OCI-LY1 (cell line): ENCODE data around the gene RHOB.

Experiments
- H2AFZ ChIP-seq: fragments of 200-600 bp; sonication (generic), shearing (Covaris generic); 2 replicates; pipeline ENCODE4 v1.6.0; 2014; ENCODE audit warnings: antibody characterized with exemption, mild to moderate bottlenecking, low read length
- H3F3A ChIP-seq: fragments of 200-600 bp; sonication (generic), shearing (Covaris generic); 2 replicates; pipeline ENCODE4 v1.6.0; 2014; ENCODE audit warnings: mild to moderate bottlenecking, antibody characterized with exemption, low read length, moderate library complexity; ENCODE audit not compliant: insufficient read depth
- H3K27ac ChIP-seq: fragments of 200-600 bp; sonication (generic); 2 replicates; pipeline ENCODE4 v1.5.1; 2014; ENCODE audit warnings: low read length, mixed run types, mild to moderate bottlenecking, low read depth; ENCODE audit not compliant: poor library complexity, severe bottlenecking
- H3K27me3 ChIP-seq: fragments of 200-600 bp; sonication (generic); 2 replicates; pipeline ENCODE4 v1.6.0; 2014; ENCODE audit warnings: antibody characterized with exemption, mild to moderate bottlenecking, low read length, moderate library complexity; ENCODE audit not compliant: insufficient read depth
- H3K36me3 ChIP-seq: fragments of 200-600 bp; sonication (generic); 2 replicates; pipeline ENCODE4 v1.6.1; 2014; ENCODE audit warnings: mild to moderate bottlenecking, antibody characterized with exemption, low read length, moderate library complexity, mixed read lengths; ENCODE audit not compliant: insufficient read depth
- H3K4me1 ChIP-seq: fragments of 200-600 bp; sonication (generic); 2 replicates; pipeline ENCODE4 v1.5.1; 2014; ENCODE audit warnings: mild to moderate bottlenecking, low read length, moderate library complexity; ENCODE audit not compliant: insufficient read depth, severe bottlenecking
- H3K4me2 ChIP-seq: fragments of 200-600 bp; sonication (generic), shearing (Covaris generic); 2 replicates; pipeline ENCODE4 v1.6.1; 2014; ENCODE audit warnings: low read length
- H3K4me3 ChIP-seq: fragments of 200-600 bp; sonication (generic); 2 replicates; pipeline ENCODE4 v1.5.1; 2014; ENCODE audit warnings: low read length, low read depth, mild to moderate bottlenecking, mixed read lengths; ENCODE audit not compliant: poor library complexity, severe bottlenecking
- H3K79me2 ChIP-seq: fragments of 200-600 bp; shearing (Covaris generic); 2 replicates; pipeline ENCODE4 v1.6.1; 2016; ENCODE audit warnings: mixed run types, low read length, mixed read lengths; ENCODE audit not compliant: insufficient read depth
- H3K9ac ChIP-seq: fragments of 200-600 bp; sonication (generic), shearing (Covaris generic); 2 replicates; pipeline ENCODE4 v1.6.1; 2014; ENCODE audit warnings: mild to moderate bottlenecking, low read length, mixed read lengths
- H3K9me2 ChIP-seq: fragments of 200-600 bp; sonication (generic), shearing (Covaris generic); 2 replicates; pipeline ENCODE4 v1.6.1; 2014; ENCODE audit warnings: low read depth, mild to moderate bottlenecking, low read length, mixed read lengths
- H3K9me3 ChIP-seq: fragments of 200-600 bp; shearing (Covaris generic); 2 replicates; pipeline ENCODE4 v1.6.1; 2014; ENCODE audit warnings: low read length, mixed read lengths
- H4K20me1 ChIP-seq: fragments of 200-600 bp; sonication (generic), shearing (Covaris generic); 2 replicates; pipeline ENCODE4 v1.6.0; 2016; ENCODE audit warnings: mild to moderate bottlenecking, low read length; ENCODE audit not compliant: insufficient read depth
- EZH2 ChIP-seq: fragments of 200-600 bp; sonication (generic), shearing (Covaris generic); IDR thresholded peaks from 2 replicates; pipeline ENCODE4 v1.8.0; 2017; ENCODE audit warnings: borderline replicate concordance, mixed run types, mild to moderate bottlenecking, antibody characterized with exemption, low read length, moderate library complexity, mixed read lengths
- TF ChIP-seq, protein P1 (sequence below): fragments of 200-600 bp; sonication (generic), shearing (Covaris generic); IDR thresholded peaks from 2 replicates; pipeline ENCODE4 v1.5.1; 2017; ENCODE audit warnings: mild to moderate bottlenecking, antibody characterized with exemption, low read length, moderate library complexity, mixed read lengths

RHOB gene

DNA sequence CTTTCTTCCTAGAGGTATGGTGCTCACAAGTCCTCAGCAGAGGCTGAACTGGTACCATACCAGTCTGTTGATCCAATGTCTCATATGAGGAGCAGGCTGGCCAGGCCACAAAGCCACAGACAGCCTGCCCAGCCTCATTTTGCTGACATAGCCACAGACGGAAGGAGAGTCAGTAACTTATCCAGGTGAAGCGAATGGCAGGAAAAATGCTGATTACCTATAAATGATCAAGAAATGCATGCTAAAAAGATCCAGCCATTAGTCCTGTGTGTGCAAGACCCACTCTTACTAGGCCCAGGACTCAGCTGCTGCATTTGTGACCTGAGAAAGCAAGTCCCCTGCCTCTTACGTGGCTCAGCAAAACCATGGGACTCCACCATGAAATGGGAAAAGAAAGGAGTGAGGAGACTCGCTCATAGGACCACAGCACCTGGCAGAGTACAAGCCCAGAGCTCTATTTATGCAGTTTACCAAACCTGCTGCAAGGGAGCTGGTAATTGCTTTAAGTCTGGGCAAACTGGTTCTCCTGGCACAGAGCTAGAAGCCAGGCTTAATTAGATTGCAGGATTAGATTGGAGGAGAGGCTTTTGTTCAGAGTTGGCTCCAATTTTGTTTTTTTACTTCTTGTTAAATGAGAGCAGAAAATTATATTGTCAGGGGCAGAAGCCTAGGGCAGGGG is 19.0 kb downstream of the RHOB start:
- no peaks in the 10 kb centered on the region for H4K20me1 ChIP-seq
- H3K4me3 ChIP-seq: no peak overlapping the region
- no peaks in the 10 kb centered on the region for H3K79me2 ChIP-seq
- H3K9me3 ChIP-seq: no peaks in the 10 kb centered on the region
- H3K27ac ChIP-seq: no peak overlapping the region
- peaks cover 3% of the 10 kb centered on the region; the same call in 1 of the 2 replicates for H3K27me3 ChIP-seq
- no peaks in the 10 kb centered on the region for H3F3A ChIP-seq
- H3K4me1 ChIP-seq: no peaks in the 10 kb centered on the region
- no peaks in the 10 kb centered on the region for H3K36me3 ChIP-seq
- no peak for TF ChIP-seq EZH2
- TF ChIP-seq, protein P1, sequence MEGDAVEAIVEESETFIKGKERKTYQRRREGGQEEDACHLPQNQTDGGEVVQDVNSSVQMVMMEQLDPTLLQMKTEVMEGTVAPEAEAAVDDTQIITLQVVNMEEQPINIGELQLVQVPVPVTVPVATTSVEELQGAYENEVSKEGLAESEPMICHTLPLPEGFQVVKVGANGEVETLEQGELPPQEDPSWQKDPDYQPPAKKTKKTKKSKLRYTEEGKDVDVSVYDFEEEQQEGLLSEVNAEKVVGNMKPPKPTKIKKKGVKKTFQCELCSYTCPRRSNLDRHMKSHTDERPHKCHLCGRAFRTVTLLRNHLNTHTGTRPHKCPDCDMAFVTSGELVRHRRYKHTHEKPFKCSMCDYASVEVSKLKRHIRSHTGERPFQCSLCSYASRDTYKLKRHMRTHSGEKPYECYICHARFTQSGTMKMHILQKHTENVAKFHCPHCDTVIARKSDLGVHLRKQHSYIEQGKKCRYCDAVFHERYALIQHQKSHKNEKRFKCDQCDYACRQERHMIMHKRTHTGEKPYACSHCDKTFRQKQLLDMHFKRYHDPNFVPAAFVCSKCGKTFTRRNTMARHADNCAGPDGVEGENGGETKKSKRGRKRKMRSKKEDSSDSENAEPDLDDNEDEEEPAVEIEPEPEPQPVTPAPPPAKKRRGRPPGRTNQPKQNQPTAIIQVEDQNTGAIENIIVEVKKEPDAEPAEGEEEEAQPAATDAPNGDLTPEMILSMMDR: no peak
- H3K9ac ChIP-seq: no peak overlapping the region
- H2AFZ ChIP-seq: no peak overlapping the region
- no peaks in the 10 kb centered on the region for H3K9me2 ChIP-seq
- H3K4me2 ChIP-seq: no peak overlapping the region

DNA sequence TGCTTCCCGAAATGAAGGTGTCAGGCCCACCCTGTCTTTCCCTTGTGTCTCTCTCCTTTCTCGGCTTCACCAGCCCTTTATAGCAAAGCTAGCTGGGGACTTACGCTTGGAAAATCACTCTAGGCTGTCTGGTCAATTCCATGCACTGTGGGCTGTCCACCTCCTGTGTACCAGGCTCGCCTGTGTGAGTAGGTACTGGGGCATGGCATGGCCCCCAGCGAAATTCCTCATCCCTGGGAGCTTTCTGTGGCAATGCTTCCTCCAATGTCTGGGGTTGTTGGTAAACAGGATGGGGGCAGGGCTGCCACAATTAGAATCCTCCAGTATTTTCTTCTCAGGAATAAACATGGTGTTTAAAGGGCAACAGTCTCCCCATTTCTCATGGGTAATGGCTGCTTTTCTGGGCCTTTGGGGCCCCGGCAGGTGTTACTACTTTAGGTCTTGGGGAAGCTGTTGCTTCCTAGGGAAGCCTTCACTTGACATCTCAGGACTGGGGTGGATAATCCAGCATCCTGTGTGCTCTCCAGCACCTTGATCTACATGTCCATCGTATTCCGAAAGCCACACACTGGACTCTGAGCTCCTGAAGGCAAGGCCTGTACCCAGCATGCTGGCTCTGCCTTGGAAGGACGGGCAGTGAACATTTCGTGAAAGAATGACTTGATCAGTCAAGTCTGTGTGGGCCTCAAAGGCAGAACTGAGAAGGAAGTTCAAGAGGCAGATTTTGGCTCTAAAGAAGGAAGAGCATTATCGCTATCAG is 21.1 kb downstream of the RHOB start:
- Histone ChIP-seq H4K20me1 (no peaks in the 10 kb centered on the region), H3K27ac (no peak overlapping the region), H3K79me2 (no peaks in the 10 kb centered on the region), H3K36me3 (no peaks in the 10 kb centered on the region), H3F3A (no peaks in the 10 kb centered on the region), H3K4me3 (no peak overlapping the region), H3K4me1 (no peaks in the 10 kb centered on the region), H2AFZ (no peak overlapping the region), H3K4me2 (no peak overlapping the region), H3K9me3 (no peaks in the 10 kb centered on the region), H3K9me2 (no peaks in the 10 kb centered on the region), H3K27me3 (peaks cover 3% of the 10 kb centered on the region; the same call in 1 of the 2 replicates), H3K9ac (no peak overlapping the region)
- no peak for TF ChIP-seq EZH2
- TF ChIP-seq, protein P1: no peak

DNA sequence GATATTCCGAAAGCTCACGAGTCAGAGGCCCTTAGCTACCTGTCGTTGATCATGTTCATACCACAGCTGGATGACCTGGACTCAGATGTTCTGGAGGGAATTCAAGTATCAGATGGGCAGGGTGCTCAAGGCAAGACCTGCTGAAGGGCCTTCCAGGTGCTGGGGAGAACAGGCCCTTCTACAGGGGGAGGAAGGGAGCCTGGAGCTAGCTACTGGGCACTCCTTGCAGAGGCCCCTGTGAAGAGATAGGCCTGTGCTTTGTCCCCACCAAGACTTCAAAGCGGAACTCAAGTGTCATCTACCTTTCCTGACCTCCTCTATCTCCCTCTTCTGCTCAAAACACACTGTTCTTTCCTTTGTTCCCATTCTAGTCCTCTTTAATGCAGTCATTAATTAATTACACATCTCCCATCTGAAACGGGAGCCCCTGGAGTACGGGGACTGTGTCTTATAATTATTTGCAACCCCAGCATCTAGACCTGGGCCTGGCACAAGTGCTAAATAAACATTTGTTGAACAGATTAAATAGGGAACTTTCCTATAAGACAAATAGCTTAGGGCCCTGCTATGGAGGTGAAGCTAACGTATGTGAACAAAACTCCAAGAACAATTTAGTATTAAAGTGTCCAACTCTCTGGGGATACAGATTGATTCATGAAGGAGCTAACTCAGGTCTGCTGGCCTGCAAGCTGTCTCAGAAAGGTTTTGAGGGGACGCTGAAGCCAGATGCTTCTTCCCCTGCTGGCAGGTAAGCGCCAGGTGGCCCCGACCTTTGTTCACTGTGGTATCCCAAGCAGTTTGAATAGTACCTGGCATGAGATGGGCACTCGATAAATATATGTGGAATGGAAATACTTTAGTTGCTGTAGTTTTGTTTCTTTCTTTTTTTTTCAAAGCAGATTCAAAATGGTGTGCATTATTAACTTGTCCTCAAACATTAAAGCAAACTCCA is 22.0 kb downstream of the RHOB start:
- H3F3A ChIP-seq: no peaks in the 10 kb centered on the region
- no peak overlapping the region for H2AFZ ChIP-seq

More for the DNA sequence above, 22.0 kb downstream of the RHOB start:
- Histone ChIP-seq H3K36me3 (no peaks in the 10 kb centered on the region), H3K27me3 (peaks cover 3% of the 10 kb centered on the region; the same call in 1 of the 2 replicates), H3K4me3 (no peak overlapping the region), H3K4me1 (no peaks in the 10 kb centered on the region), H3K9me2 (no peaks in the 10 kb centered on the region), H3K79me2 (no peaks in the 10 kb centered on the region), H4K20me1 (no peaks in the 10 kb centered on the region), H3K27ac (no peak overlapping the region), H3K9ac (no peak overlapping the region), H3K4me2 (no peak overlapping the region), H3K9me3 (no peaks in the 10 kb centered on the region)
- TF ChIP-seq EZH2: no peak
- TF ChIP-seq, protein P1: no peak
